Femur (tissue), 1 donor: ENCODE data around the gene ACACB.

ENCODE experiments used
- DNase-seq: peaks from one replicate; pipeline ENCODE4 v3.0.0-alpha.2; 2017

Gene ACACB

DNA sequence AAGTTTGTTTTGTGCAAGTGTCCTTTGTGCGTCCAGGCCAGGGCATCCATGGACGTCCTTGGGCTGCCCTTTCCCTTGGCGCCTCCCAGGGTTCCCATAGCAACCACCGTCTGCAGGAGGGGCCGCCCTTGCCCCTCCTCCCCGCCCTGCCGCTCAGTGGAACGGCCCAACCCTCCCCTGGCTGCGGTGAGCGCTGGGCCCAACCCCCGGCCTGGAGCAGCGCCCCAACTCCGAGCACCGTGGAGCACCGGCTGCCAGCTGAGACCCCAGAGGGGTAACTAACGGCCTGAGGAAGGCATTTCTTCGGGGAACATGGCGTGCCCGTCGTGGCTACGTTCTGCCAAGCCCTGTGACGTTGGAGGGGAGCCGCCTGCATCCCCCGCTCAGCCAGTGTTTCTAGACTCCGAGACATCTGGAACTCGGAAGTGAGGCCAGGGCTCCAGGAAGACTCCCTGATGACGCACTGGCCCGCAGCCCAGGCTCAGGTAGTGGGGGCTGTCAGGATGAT, 5.3 kb upstream of the ACACB start:
- DNase-seq: peak; percentile 92

DNA sequence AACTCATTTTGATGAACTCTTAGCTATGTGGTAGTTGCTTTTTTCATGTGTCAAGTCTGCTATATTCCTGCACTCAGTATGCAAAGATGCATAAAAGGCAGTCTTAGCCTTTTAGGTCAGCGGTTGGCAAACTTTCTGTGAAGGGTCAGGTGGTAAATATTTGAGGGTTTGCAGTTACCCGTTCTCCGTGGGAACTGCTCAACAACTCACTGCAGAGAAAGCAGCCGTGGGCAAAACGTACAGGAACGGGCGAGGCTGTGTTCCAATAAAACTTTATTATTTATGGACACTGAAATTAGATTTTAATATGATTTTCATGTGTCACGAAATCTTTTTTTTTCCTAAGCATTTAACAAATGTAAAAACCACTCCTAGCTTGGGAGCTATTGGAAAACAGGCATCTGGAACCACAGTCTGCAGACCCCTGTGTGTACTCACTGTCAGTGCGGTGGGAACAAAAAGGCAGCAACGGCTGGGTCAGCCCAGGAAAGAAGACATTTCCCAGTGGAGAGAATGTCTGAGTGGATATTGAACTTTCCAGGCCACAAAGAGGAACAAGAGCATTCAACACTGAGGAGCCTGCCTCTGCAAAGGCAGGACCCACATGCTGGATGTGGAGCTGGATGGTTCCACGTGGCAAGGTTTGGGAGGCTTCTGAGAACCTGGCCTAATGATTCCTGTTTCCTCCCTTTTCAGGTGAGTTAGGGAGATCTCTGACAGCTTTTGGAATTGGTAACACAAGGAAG, 3.5 kb upstream of the ACACB start:
- DNase-seq: no peak

DNA sequence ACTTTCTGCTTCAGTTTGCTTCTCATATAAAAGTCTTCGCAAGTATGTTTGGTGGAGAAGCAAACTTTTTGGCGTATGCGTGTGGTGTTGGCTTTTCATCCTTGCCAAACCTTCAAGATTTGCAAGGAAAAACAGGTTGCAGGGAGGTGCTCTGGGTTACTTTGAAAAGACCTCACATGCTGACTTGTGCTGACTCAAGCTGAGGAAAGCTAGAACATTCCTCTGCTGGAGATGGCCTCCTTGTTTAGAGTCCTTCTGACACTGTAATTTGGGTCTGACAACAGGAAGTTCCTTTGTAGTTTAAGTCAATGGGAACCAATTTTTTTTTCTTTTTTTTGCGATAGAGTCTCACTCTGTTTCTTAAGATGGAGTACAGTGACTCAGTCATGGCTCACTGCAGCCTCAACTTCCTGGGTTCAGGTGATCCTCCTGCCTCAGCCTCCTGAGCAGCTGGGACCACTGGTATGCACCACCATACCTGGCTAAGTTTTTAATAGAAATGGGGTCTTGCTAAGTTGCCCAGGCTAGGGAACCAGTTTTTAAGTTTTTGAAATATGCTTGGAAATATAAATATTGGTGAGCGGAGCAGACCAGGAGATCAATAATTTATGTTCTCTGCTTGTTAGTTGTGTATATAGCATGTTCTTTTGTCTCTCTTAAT, 2.6 kb upstream of the ACACB start:
- no peak for DNase-seq

DNA sequence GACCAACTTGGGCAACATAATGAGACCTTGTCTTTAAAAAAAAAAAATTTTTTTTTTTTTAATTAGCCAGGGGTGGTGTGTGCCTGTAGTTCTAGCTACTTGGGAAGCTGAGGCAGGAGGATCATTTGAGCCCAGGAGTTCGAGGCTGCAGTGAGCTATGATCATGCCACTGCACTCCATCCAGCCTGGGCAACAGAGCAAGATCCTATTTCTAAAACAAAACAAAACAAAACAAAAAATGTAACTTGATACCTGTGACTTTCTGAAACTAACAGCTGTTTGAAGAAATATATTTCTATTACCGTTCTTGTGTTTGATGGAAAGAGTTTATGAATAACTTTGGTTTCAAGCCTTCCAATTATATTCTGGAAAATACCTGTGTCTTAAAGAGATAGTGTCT, 1.7 kb upstream of the ACACB start:
- DNase-seq: no peak

DNA sequence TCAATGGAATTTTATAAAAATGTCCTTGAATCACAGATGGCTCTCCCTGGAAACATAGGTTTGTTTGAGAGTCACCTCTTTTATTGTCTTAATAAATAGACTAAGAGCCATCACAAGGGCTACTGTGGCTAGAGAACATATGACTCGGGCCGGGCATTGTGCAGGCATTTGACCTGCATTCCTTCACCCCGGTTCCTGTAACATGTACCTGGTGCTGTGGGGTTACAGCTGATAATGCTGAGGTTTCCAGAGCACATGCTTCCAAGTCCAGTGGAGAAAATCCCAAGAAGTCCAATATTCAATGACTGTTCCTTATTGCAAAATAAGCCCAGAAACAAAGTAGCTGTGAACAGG, 1.0 kb upstream of the ACACB start:
- no peak for DNase-seq

DNA sequence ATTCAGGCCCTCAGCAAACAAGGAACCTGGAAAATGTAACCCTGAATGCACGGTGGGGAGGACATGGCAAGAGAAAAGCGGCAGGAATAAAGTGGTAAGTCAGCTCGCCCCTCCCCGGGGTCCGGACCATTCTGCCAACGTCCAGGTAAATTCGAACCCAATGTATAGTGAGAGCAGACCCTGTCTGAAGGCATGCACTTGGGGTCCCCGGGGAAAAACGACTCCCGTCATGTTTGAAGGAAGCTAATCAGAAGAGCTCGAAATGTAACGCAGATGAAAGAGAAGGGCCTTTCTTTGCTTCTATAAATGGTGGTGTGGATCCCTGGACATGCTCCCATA, 193 bp downstream of the ACACB start:
- DNase-seq: no peak

DNA sequence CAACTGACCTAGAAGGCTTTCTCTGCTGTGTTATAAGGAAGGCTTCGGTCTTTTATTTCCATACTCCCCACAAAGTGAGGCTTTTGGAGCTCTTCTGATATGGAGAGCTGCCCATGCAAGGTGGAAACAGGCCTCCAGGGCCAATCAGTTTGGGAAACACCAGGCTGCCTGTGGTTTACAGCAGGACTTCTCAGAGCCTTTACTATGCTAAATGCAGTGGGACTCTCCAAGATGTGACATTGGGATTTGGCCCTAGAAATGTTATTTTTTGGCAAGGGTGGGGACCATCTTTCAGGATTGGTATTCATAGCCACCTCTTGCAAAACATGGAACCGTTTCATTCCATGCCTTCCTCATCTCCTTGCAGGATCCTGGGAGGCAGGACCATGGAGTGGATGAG, 3.7 kb downstream of the ACACB start:
- DNase-seq: no peak

DNA sequence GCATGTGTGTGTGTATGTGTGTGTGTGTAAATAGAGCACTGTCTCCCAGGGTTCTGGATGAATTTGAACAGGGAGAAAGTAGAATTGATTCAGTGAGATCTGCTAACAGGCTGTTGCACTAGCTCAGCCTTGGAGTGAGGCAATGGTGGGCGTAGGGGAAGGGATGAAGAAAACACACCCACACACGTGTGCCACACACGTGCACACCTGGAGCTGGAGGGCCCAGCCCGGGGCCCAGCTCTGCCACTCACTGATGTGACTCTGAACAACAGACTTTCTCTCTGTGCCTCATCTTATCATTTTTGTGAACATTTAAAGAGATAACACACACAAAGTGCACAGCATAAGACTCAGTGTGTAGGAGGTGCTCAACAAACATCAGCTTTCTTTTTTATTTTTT, 4.2 kb downstream of the ACACB start:
- DNase-seq: no peak

DNA sequence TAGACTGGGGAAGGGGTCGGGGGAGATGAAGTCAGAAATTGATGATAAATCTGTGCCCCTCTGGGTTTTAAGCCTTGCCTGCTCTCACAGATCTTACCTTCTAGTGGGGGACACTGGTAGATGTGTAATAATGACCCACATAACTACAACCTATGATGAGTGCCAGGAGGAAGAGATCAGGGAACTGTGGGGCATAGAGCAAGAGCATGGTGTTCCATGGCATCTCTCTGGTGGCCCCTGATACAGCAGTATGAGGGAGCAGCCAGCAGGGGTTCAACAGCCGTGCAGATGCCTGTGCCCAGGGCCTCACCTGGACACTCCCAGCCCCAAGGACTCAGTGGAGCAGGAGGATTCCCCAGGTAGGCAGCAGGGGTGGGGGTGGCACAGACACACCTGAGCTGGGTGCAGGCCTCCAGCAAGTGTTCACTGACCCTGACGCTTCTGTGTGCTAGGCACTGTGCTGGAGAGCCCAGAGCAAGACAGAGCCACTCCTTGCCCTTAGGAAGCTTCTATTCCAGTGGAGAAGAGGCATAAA, 5.0 kb downstream of the ACACB start:
- no peak for DNase-seq

DNA sequence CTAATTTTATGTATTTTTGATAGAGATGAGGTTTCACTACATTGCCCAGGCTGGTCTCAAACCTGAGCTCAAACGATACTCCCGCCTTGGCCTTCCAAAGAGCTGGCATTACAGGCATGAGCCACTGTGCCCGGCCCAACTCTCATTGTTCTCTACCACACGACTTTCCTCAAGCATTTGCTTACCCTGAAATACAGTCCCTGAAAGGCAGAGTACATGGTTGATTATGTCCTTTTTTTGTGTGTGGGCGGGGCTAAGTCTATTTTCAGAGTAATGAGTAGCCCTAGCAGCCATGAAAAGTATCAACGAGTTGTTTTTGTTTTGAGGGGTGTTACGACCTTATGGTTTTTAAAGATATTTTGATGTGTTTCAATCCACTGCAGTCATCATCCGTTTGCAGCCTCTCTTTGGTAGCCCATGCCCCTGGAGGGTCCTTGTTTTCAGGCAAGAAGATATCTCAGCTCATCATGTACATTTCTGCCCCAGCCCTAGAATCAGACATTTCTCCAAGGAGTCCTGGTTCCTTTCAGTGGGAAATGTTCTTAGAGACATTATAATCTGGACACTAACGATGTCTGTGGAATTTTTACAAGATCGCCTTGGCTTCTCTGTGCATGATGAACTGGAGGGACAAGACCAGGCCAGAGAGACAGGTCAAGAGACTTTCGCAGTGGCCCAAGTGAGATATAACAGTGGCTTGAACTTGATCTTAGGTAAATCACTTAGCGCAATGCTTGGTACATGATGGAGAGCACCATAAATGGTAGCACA, 8.7 kb downstream of the ACACB start:
- DNase-seq: no peak

DNA sequence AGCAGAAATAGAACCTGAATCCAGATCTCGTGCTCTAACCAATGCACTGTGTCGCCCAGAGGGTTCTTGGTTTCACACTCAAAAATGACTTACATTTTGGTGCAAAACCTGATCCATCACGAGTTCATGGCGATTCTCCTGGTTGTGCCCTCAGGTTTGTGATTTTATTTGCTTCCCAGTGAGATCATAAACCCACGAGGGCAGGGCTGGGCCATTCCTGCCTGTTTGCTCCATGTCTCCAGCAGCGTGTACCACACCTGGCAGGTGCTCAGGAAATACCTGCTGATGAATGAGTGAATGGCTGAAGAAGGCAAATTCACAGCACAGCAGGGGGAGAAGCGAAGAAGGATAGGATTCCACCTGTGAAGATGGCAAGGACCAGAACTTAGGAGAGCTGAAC, 9.4 kb downstream of the ACACB start:
- DNase-seq: no peak

DNA sequence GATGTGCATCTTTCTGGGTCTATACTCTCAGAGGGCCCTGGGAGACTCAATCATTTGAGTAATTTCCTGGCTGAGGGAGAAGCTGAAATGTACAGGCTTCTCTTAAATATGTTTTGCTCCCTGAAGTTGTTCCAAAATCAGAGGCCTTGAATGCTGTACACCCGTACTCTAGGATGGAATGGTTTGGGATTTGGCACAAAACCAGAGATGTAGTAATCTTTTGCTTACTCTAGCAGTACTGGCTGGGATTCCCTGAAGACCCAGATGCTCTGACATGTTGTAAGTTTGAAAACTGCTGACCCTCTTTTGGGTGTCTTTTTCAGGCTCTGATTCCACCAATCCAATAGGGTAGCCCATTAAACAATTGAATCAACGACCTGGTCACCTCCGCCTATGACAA, 10.4 kb downstream of the ACACB start:
- no peak for DNase-seq

DNA sequence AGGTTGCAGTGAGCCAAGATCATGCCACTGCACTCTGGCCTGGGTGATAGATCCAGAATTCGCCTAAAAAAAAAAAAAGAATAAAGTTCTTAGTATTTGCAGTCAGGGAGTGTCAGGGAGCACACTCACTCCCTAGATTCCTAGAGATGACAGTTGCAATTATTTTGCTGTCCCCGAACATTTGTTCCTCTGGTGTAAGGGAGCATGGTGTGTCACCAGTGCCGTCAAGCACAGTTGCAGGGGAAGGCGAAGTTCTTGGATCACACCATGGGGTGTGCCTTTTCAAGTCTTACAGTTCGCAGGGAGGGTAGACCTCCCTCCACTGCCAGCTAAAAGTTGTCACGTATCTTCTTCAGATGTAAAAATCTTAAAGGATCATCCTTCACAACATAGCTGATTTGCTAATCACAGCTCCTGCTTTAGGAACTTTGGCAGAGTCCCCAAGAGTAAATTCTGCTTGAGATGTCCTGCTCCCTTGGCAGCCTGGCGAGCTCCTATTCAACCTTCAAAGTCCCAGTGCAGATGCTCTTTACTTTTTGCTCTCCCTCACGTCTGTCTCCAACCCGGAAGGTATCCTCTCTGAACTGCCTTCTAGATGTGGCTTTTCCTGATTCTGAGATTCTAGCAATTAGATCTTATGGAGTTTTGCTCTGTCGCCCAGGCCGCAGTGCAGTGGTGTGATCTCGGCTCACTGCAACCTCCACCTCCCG, 11.3 kb downstream of the ACACB start:
- DNase-seq: no peak

DNA sequence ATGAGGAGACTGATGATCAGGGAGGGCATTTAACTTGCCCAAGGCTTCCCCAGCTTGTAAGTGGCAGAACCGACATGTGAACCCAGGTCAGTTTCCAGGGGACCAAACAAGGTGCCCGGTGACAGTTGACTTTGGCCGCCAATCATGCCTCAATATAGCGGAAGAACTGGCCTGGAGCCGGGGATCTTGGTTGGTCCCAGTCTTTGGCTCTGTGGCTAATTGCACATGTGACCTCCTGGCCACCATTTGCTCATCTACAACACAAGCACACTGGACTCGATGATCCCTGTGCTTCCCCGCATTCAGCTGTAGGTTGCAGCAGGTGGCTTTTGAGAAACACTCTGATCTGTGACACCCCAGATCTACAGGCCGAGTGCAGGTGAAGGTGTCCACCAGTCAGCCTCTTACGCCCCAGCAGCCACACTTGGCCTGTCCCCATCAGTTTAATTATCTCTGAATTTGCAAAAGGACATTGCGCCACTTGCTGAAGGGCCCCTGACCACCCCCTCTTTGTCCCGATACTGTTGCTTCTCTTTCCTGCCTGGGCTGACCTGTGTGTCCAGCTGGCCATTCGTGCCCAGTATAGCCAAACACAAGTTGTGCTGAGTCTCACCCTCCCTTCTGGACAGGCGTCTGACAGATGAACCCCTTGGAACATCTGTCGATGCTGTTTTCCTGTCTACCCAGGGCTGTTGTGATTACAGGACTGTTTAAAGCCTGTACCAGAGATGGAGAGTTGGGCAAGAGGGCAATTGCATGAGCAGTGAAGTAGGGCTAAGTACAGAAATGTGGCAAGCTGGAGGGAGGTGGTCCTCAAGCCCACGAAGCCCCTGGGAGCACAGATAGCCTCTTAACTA, 14.1 kb downstream of the ACACB start:
- DNase-seq: no peak

DNA sequence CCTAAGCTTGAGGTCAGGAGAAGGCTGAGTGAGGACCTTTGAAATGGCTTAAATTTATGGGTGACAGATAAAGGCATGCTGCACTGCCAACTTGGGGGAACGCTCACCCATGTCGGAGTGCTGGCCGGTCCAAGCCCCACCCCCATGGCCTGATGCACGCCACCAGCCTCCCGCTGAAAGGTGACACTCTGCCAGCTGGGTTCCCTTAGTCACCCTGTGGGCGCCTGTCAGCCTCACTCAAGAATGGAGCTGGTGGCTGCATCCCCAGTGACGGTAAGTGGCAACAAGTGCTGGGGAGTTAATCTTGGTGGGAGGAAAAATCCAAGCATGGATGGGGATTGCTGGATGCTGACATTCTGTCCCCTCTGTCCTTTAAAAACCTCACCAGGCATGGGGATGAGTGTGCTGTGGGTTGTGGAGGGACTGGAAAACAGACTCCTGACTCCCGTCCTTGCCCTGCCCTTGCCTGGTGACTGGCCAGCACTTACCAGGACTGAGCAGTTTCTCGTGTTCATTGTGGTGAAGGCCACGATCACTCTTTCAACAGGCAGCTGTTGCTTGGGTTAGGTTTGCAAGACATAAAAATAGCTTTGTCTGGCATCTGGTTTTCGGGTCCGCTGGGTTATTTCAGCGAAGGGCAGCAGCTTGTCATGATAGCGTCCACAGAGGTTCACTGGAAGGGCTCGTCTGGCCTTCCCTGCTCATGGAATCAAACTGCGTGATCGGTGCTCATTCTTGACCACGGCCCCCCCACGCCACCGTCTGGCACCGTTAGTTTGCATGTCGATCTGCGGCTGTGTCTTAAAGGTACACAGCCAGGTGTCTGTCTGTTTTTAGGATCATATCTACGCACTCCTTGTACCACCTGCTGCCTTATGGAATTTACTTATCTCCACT, 15.0 kb downstream of the ACACB start:
- peak; percentile 56 for DNase-seq

DNA sequence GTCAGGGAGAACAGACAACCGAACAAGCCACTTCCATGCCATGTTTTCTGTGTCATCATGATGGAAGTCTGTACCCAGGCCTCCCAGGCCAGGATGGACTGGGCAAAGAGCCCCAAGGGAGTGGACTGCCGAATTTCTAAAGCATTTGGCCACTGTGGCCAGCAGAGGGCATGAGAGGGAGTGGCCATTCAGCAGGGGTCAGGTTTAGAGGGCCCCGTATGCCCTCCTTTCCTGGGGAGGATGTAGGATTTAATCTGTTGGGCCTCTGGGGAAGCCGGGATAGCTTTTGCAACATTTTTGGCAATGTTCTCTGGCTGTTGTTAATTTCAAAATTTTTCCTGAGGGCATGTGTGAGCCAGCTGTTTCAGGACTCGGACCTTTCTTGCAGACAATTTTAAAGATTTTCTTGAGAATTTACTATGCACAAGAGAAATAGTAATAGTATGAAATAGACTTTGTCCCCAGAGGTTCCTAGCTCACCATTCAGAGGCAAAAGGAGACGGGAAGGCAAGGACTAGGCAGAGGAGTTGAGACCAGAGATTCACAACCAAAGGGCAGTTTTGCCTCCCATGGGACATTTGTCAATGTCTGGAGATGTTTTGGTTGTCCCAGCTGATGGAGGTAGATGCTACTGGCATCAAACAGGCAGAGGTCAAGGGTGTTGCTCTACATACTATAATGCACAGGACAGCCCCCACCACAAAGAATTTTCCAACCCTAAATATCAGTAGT, 18.0 kb downstream of the ACACB start:
- no peak for DNase-seq

DNA sequence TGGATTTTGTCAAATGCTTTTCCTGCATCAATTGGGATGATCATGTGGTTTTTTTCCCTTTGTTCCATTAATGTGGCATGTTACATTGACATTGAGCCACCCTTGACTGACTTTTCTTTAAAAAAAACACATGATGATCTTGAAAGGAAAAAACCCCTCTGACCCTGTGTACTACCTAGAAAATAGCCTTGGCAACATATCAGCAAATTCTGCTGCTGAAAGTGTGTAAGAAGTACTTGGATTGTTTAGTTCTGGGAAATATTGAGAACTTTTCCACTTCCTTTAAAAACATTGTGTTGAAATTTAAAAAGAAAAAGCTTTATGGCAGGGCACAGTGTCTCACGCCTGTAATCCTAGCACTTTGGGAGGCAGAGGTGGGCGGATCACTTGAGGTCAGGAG, 20.7 kb downstream of the ACACB start:
- no peak for DNase-seq

DNA sequence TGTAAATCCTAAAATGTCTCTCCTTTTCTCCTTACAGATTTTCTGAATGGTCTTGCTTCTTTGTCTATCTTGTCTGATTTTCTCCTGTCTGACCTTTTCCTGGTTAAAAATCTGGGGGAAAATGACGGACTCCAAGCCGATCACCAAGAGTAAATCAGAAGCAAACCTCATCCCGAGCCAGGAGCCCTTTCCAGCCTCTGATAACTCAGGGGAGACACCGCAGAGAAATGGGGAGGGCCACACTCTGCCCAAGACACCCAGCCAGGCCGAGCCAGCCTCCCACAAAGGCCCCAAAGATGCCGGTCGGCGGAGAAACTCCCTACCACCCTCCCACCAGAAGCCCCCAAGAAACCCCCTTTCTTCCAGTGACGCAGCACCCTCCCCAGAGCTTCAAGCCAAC, 23.0 kb downstream of the ACACB start:
- no peak for DNase-seq

DNA sequence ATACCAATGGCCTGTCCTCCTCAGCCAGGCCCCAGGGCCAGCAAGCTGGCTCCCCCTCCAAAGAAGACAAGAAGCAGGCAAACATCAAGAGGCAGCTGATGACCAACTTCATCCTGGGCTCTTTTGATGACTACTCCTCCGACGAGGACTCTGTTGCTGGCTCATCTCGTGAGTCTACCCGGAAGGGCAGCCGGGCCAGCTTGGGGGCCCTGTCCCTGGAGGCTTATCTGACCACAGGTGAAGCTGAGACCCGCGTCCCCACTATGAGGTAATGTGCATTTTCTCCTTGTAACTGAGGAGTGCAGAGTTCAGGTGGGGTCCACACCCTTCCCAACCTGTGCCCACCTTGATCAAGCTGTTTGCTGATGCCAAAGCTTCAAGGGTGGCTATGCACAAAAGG, 23.4 kb downstream of the ACACB start:
- DNase-seq: no peak

DNA sequence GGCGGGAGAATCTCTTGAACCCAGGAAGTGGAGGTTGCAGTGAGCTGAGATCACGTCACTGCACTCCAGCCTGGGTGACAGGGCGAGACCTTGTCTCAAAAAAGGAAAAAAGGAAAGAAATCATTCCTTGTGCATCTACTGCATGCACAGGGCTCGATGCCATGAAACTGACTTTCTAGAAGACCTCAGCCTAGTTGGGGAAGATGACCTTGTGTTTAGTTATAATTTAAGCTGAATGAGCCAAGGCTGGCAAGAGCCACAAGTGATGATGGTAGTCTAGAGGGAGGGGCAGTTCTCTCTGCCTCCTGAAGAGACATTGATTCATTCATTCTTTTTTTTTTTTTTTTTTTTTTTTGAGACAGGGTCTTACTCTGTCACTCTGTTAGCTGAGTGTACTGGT, 24.2 kb downstream of the ACACB start:
- DNase-seq: no peak
